Liver (tissue), 9 donors: ENCODE data around the gene EFHD2. TPM values are rescaled to one million over a fixed set of nuclear protein-coding genes. Genes with fewer than 3 reads are reported as not detected.

Source experiments
- DNase-seq: peaks from one replicate; pipeline ENCODE4 v3.0.0-alpha.2; 2017; ENCODE audit warnings: low spot score
- H3K27ac ChIP-seq, 2 donors: one replicate each; pipeline ENCODE4 v1.7.0; 2013; ENCODE audit warnings: inconsistent platforms in 2 of 2, low read length in 2 of 2, control low read depth in 1 of 2, low read depth in 1 of 2, mild to moderate bottlenecking in 1 of 2
- H3K27me3 ChIP-seq, 4 donors: one replicate each; pipeline versions ENCODE4 v1.6.1 to v1.7.0; 2013; ENCODE audit warnings: low read length in 3 of 4, inconsistent platforms in 1 of 4, mild to moderate bottlenecking in 1 of 4, moderate library complexity in 1 of 4; ENCODE audit not compliant: control insufficient read depth in 4 of 4, insufficient read depth in 4 of 4
- H3K36me3 ChIP-seq, 4 donors: one replicate each; pipeline versions ENCODE4 v1.6.1 to v1.7.0; 2013; ENCODE audit warnings: low read length in 3 of 4, mild to moderate bottlenecking in 3 of 4, low read depth in 1 of 4, moderate library complexity in 1 of 4; ENCODE audit not compliant: control insufficient read depth in 4 of 4, insufficient read depth in 3 of 4
- H3K4me1 ChIP-seq, 4 donors: one replicate each; pipeline versions ENCODE4 v1.6.1 to v1.7.0; 2013; ENCODE audit warnings: low read length in 3 of 4, mild to moderate bottlenecking in 3 of 4, moderate library complexity in 1 of 4; ENCODE audit not compliant: control insufficient read depth in 4 of 4, insufficient read depth in 4 of 4
- H3K4me3 ChIP-seq, 3 donors: one replicate each; pipeline versions ENCODE4 v1.6.1 to v1.7.0; 2013; ENCODE audit warnings: low read length in 3 of 3, control low read depth in 1 of 3, low read depth in 1 of 3, mild to moderate bottlenecking in 1 of 3
- H3K9ac ChIP-seq, 2 donors: one replicate each; pipeline ENCODE4 v1.7.0; 2013; ENCODE audit warnings: low read length in 2 of 2, mild to moderate bottlenecking in 2 of 2, moderate library complexity in 2 of 2, control low read depth in 1 of 2, low read depth in 1 of 2
- H3K9me3 ChIP-seq, 4 donors: one replicate each; pipeline versions ENCODE4 v1.6.1 to v1.7.0; 2013; ENCODE audit warnings: low read length in 3 of 4; ENCODE audit not compliant: control insufficient read depth in 4 of 4
- ATF3 ChIP-seq: IDR thresholded peaks from 2 replicates; pipeline ENCODE4 v1.6.1; 2016; ENCODE audit warnings: antibody characterized with exemption
- CTCF ChIP-seq: fragments of 150-350 bp; IDR thresholded peaks from 2 replicates; pipeline ENCODE4 v1.5.1; 2017; ENCODE audit warnings: improper control_type of control experiment, low read depth, low read length; ENCODE audit not compliant: missing input control
- EGR1 ChIP-seq, 2 donors: IDR thresholded peaks; 2 replicates each; pipeline ENCODE4 v1.6.1; 2016 to 2018; ENCODE audit warnings: antibody characterized with exemption in 2 of 2, low read depth in 2 of 2
- FOXA1 ChIP-seq: IDR thresholded peaks from 2 replicates; pipeline ENCODE4 v1.6.1; 2016; ENCODE audit warnings: antibody characterized with exemption
- FOXA2 ChIP-seq: IDR thresholded peaks from 2 replicates; pipeline ENCODE4 v1.6.1; 2016; ENCODE audit warnings: antibody characterized with exemption
- GABPA ChIP-seq, 2 donors: IDR thresholded peaks in 1 of 2; conservative IDR thresholded peaks in 1 of 2; 2 replicates each; pipeline ENCODE4 v1.6.1; 2016; ENCODE audit warnings: antibody characterized with exemption in 2 of 2, mild to moderate bottlenecking in 1 of 2, moderate library complexity in 1 of 2
- HNF4A ChIP-seq, 2 donors: conservative IDR thresholded peaks; 2 replicates each; pipeline ENCODE4 v1.6.1; 2016; ENCODE audit warnings: antibody characterized with exemption in 2 of 2, mild to moderate bottlenecking in 2 of 2
- HNF4G ChIP-seq: IDR thresholded peaks from 2 replicates; pipeline ENCODE4 v1.6.1; 2016; ENCODE audit warnings: antibody characterized with exemption
- JUND ChIP-seq, 2 donors: IDR thresholded peaks; 2 replicates each; pipeline ENCODE4 v1.6.1; 2016; ENCODE audit warnings: antibody characterized with exemption in 2 of 2
- MAX ChIP-seq: IDR thresholded peaks from 2 replicates; pipeline ENCODE4 v1.6.1; 2016; ENCODE audit warnings: antibody characterized with exemption
- NR2F2 ChIP-seq: IDR thresholded peaks from 2 replicates; pipeline ENCODE4 v1.6.1; 2016; ENCODE audit warnings: antibody characterized with exemption
- RAD21 ChIP-seq, 2 donors: IDR thresholded peaks; 2 replicates each; pipeline ENCODE4 v1.6.1; 2016; ENCODE audit warnings: antibody characterized with exemption in 2 of 2, mild to moderate bottlenecking in 2 of 2
- REST ChIP-seq: IDR thresholded peaks from 2 replicates; pipeline ENCODE4 v1.6.1; 2016; ENCODE audit warnings: antibody characterized with exemption, mild to moderate bottlenecking
- RXRA ChIP-seq, 2 donors: IDR thresholded peaks; 2 replicates each; pipeline ENCODE4 v1.6.1; 2017 to 2018; ENCODE audit warnings: antibody characterized with exemption in 2 of 2, mild to moderate bottlenecking in 1 of 2
- SP1 ChIP-seq: IDR thresholded peaks from 2 replicates; pipeline ENCODE4 v1.6.1; 2018; ENCODE audit warnings: antibody characterized with exemption, mild to moderate bottlenecking
- TAF1 ChIP-seq: conservative IDR thresholded peaks from 2 replicates; pipeline ENCODE4 v1.6.1; 2016; ENCODE audit warnings: antibody characterized with exemption, mild to moderate bottlenecking
- YY1 ChIP-seq: IDR thresholded peaks from 2 replicates; pipeline ENCODE4 v1.6.1; 2016; ENCODE audit warnings: antibody characterized with exemption, mild to moderate bottlenecking
- ZBTB33 ChIP-seq: IDR thresholded peaks from 2 replicates; pipeline ENCODE4 v1.6.1; 2016; ENCODE audit warnings: antibody characterized with exemption
- WGBS: extraction: QIAGEN DNeasy Blood & Tissue Kit; methylation state at CpG from one replicate; pipeline ENCODE4 v1.1.7; 2013; 5-methylcytosine and 5-hydroxymethylcytosine counted together
- polyA plus RNA-seq, 2 donors: library from polyadenylated mRNA; stranded (reverse) in 1 of 2; unstranded in 1 of 2; fragments of 200-250 nt in 1 of 2; fragments of >200 nt in 1 of 2; fragmentation: Nextera tagmentation in 1 of 2; extraction: Ambion mirVana in 1 of 2; gene quantifications; one replicate each; pipeline versions ENCODE4 v1.2.1 to v1.2.3, GENCODE V29; 2013 to 2015
- total RNA-seq, 2 donors: library from RNA; depleted of rRNA; stranded (reverse); fragments of >200 nt; gene quantifications; one replicate each; pipeline ENCODE4 v1.2.3, GENCODE V29; 2014
- donor health status: healthy.
- donor health status: healthy.
- donor health status: healthy.
- donor health status: healthy.
- donor health status: healthy.

The EFHD2 gene
- total and polyA plus RNA-seq, 4 donors = 7.4 to 23.0 (median 11.7) TPM

- Histone ChIP-seq H3K9ac (no peak overlapping the region), H3K4me3 (no peak overlapping the region), H3K36me3 (no peaks in the 10 kb centered on the region), H3K4me1 (no peaks in the 10 kb centered on the region), H3K27ac (no peak overlapping the region), H3K9me3 (no peaks in the 10 kb centered on the region), H3K27me3 (no peaks in the 10 kb centered on the region)
- no peak for TF ChIP-seq SP1
- TF ChIP-seq MAX = no peak
- TF ChIP-seq EGR1 (IDR thresholded peaks at IDR 0.05; ENCODE audit: low read depth in 2 of 2) = no peak
- no peak for TF ChIP-seq REST
- TF ChIP-seq RAD21 (IDR thresholded peaks at IDR 0.05) = no peak
- no peak for TF ChIP-seq ATF3
- no peak for TF ChIP-seq HNF4A (conservative IDR thresholded peaks at IDR 0.05)
- no peak for TF ChIP-seq NR2F2
- no peak for TF ChIP-seq ZBTB33
- no peak for TF ChIP-seq FOXA2
- no peak for TF ChIP-seq FOXA1
- no peak for TF ChIP-seq TAF1
- no peak for TF ChIP-seq HNF4G
- no peak for TF ChIP-seq JUND (IDR thresholded peaks at IDR 0.05)
- no peak for TF ChIP-seq YY1
- no peak for TF ChIP-seq GABPA (IDR thresholded peaks at IDR 0.05 in 1 of 2, conservative IDR thresholded peaks at IDR 0.05 in 1 of 2)
- TF ChIP-seq RXRA (IDR thresholded peaks at IDR 0.05) = no peak
- DNase-seq = no peak
- WGBS = 89% methylated on average over 6 of the region's 6 CpGs
These were observed 31.6 kb downstream of the EFHD2 start for GRCh38 chr1:15441247-15441646.

- WGBS = 94% methylated on average over 8 of the region's 8 CpGs
- TF ChIP-seq REST = no peak
- no peak for TF ChIP-seq TAF1
- TF ChIP-seq YY1 = no peak
- TF ChIP-seq RAD21 (IDR thresholded peaks at IDR 0.05) = no peak
- TF ChIP-seq GABPA (IDR thresholded peaks at IDR 0.05 in 1 of 2, conservative IDR thresholded peaks at IDR 0.05 in 1 of 2) = no peak
- no peak for TF ChIP-seq CTCF
- no peak for TF ChIP-seq ATF3
- TF ChIP-seq NR2F2 = no peak
- no peak for TF ChIP-seq RXRA (IDR thresholded peaks at IDR 0.05)
- TF ChIP-seq EGR1 (IDR thresholded peaks at IDR 0.05; ENCODE audit: low read depth in 2 of 2) = no peak
- no peak for TF ChIP-seq HNF4G
- no peak for TF ChIP-seq MAX
These were observed 32.4 kb downstream of the EFHD2 start for GRCh38 chr1:15442119-15442518.

More at GRCh38 chr1:15442119-15442518, 32.4 kb downstream of the EFHD2 start:
- no peak overlapping the region for H3K9ac ChIP-seq
- no peak overlapping the region for H3K4me3 ChIP-seq
- no peaks in the 10 kb centered on the region for H3K4me1 ChIP-seq
- H3K9me3 ChIP-seq = no peaks in the 10 kb centered on the region
- DNase-seq = no peak
- no peak overlapping the region for H3K27ac ChIP-seq
- no peaks in the 10 kb centered on the region for H3K36me3 ChIP-seq
- H3K27me3 ChIP-seq = no peaks in the 10 kb centered on the region
